MM.1S (cell line): ENCODE data around the gene ALG11.

Experiments used
- EZH2 ChIP-seq: fragments of 300-600 bp; sonication (generic); optimal IDR thresholded peaks from 2 replicates; pipeline ENCODE3; 2017; ENCODE audit warnings: low read depth, mild to moderate bottlenecking, antibody characterized with exemption, low read length, mixed read lengths
- TF ChIP-seq, protein P1 (sequence below): fragments of 300-600 bp; sonication (generic); IDR thresholded peaks from 2 replicates; pipeline ENCODE4 v1.5.1; 2016; ENCODE audit warnings: antibody characterized with exemption, low read length, mixed read lengths

DNA sequence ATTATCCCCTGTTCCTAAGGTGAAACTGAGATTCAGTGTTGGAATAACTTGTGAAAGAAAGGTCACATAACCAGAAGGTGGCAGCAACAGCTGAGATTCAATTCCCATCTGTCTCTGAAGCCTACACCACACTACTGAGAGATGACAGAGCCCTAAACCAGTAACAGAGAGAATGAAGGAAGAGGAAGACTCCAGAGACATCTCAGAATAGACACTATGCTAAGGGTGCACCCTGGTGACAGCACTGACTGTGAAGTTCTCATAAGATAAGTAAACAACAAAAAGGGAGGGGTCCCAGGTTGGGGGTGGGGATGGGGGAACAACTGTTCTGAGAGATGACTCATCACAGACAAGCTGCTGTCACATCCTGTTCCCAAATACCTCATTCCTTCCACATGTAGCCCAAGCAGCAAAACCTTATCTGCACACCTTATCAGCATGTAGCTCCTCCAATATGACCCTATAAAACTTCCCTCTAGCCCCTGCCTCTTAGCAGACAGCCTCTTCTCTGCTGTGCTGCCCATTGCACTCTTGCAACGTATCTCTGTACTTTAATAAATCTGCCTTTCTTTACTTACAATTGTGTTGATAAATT, 58.8 kb downstream of the ALG11 start:
- TF ChIP-seq, protein P1, sequence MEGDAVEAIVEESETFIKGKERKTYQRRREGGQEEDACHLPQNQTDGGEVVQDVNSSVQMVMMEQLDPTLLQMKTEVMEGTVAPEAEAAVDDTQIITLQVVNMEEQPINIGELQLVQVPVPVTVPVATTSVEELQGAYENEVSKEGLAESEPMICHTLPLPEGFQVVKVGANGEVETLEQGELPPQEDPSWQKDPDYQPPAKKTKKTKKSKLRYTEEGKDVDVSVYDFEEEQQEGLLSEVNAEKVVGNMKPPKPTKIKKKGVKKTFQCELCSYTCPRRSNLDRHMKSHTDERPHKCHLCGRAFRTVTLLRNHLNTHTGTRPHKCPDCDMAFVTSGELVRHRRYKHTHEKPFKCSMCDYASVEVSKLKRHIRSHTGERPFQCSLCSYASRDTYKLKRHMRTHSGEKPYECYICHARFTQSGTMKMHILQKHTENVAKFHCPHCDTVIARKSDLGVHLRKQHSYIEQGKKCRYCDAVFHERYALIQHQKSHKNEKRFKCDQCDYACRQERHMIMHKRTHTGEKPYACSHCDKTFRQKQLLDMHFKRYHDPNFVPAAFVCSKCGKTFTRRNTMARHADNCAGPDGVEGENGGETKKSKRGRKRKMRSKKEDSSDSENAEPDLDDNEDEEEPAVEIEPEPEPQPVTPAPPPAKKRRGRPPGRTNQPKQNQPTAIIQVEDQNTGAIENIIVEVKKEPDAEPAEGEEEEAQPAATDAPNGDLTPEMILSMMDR, result peak; percentile 21
- no peak for TF ChIP-seq EZH2
